GM12878 (cell line): ENCODE data around the gene C1QTNF1. TPM values are rescaled to one million over a fixed set of nuclear protein-coding genes. Genes with fewer than 3 reads are reported as not detected.

Source experiments
- BMI1 ChIP-seq: fragments of 450-650 bp; IDR thresholded peaks from 2 replicates; pipeline ENCODE4 v1.6.1; 2016; ENCODE audit warnings: mild to moderate bottlenecking, moderate library complexity, borderline replicate concordance
- CHD2 ChIP-seq: IDR thresholded peaks from 2 replicates; pipeline ENCODE4 v1.6.1; 2011; ENCODE audit warnings: low read depth, low read length, improper control_type of control experiment, borderline replicate concordance
- FOXK2 ChIP-seq: fragments of 450-650 bp; IDR thresholded peaks from 2 replicates; pipeline ENCODE4 v1.6.1; 2017; ENCODE audit warnings: mild to moderate bottlenecking, moderate library complexity
- GATAD2B ChIP-seq: fragments of 450-650 bp; conservative IDR thresholded peaks from 2 replicates; pipeline ENCODE4 v1.6.1; 2017; ENCODE audit warnings: low read depth, mild to moderate bottlenecking, moderate library complexity
- HDAC6 ChIP-seq: fragments of 200-600 bp; sonication (generic); IDR thresholded peaks from one replicate; pipeline ENCODE4 v1.8.0; 2017; ENCODE audit warnings: antibody characterized with exemption; ENCODE audit not compliant: unreplicated experiment
- IKZF1 ChIP-seq: fragments of 450-650 bp; conservative IDR thresholded peaks from 2 replicates; pipeline ENCODE4 v1.6.1; 2017; ENCODE audit warnings: antibody characterized with exemption, mild to moderate bottlenecking
- JUNB ChIP-seq: IDR thresholded peaks from 2 replicates; pipeline ENCODE4 v1.6.1; 2016; ENCODE audit warnings: antibody characterized with exemption, mild to moderate bottlenecking
- MYC ChIP-seq: IDR thresholded peaks from 2 replicates; pipeline ENCODE4 v1.6.1; 2011; ENCODE audit warnings: mild to moderate bottlenecking, low read length, moderate library complexity, inconsistent platforms; ENCODE audit not compliant: insufficient read depth, insufficient replicate concordance, insufficient read length, severe bottlenecking
- NFIC ChIP-seq: IDR thresholded peaks from 2 replicates; pipeline ENCODE4 v1.6.1; 2012; ENCODE audit warnings: low read depth, mild to moderate bottlenecking, inconsistent platforms, low read length, moderate library complexity
- POU2F2 ChIP-seq: IDR thresholded peaks from 3 replicates; pipeline ENCODE4 v1.6.1; 2011; ENCODE audit warnings: low read depth, mild to moderate bottlenecking, low read length, borderline replicate concordance
- SP1 ChIP-seq: IDR thresholded peaks from one replicate; pipeline ENCODE4 v1.6.1; 2011; ENCODE audit warnings: low read depth, low read length
- SREBF2 ChIP-seq: IDR thresholded peaks from 2 replicates; pipeline ENCODE4 v1.6.1; 2012; ENCODE audit warnings: mild to moderate bottlenecking, low read length
- polyA plus RNA-seq, 11 experiments: library from polyadenylated mRNA; depleted of rRNA in 4 of 11; unstranded in 6 of 11; stranded (reverse) in 5 of 11; fragments of >200 nt; fragmentation: Nextera tagmentation in 4 of 11; fragmentation: Illumina TruSeq in 1 of 11; extraction: Ambion mirVana in 4 of 11; extraction: Trizol in 1 of 11; gene quantifications; 1 replicate in 1 of 11; 2 replicates in 10 of 11; pipeline versions ENCODE4 v1.2.1 to v1.2.3, GENCODE V29; 2011 to 2016; ENCODE audit warnings: inconsistent platforms in 2 of 11, missing spikeins in 2 of 11, low read depth in 1 of 11
- total RNA-seq, 4 experiments: library from RNA; depleted of rRNA in 3 of 4; stranded (reverse); fragments of >200 nt in 3 of 4; fragmentation: Illumina TruSeq in 1 of 4; extraction: Trizol in 1 of 4; gene quantifications; 2 replicates each; pipeline versions ENCODE4 v1.2.1 to v1.2.3, GENCODE V29; 2013 to 2021
- TF ChIP-seq, protein P1 (sequence below): fragments of 450-650 bp; IDR thresholded peaks from 2 replicates; pipeline ENCODE4 v1.6.1; 2017; ENCODE audit warnings: mild to moderate bottlenecking, moderate library complexity
- TF ChIP-seq, protein P2 (sequence below): fragments of 450-650 bp; IDR thresholded peaks from 2 replicates; pipeline ENCODE4 v1.6.1; 2016; ENCODE audit warnings: mild to moderate bottlenecking, moderate library complexity, borderline replicate concordance
- TF ChIP-seq, protein P3 (sequence below): fragments of 450-650 bp; IDR thresholded peaks from 2 replicates; pipeline ENCODE4 v1.6.1; 2017; ENCODE audit warnings: low read depth, mild to moderate bottlenecking, moderate library complexity
- TF ChIP-seq, protein P4 (sequence below): IDR thresholded peaks from 2 replicates; pipeline ENCODE4 v1.6.1; 2012; ENCODE audit warnings: low read depth, low read length, improper control_type of control experiment

Gene C1QTNF1
- total and polyA plus RNA-seq, 10 of the 15 experiments (the other 5 are each of a cell fraction or from before 2014, with no cell fraction given) = 0.05 to 1.1 (median 0.15) TPM; not detected in 4

DNA sequence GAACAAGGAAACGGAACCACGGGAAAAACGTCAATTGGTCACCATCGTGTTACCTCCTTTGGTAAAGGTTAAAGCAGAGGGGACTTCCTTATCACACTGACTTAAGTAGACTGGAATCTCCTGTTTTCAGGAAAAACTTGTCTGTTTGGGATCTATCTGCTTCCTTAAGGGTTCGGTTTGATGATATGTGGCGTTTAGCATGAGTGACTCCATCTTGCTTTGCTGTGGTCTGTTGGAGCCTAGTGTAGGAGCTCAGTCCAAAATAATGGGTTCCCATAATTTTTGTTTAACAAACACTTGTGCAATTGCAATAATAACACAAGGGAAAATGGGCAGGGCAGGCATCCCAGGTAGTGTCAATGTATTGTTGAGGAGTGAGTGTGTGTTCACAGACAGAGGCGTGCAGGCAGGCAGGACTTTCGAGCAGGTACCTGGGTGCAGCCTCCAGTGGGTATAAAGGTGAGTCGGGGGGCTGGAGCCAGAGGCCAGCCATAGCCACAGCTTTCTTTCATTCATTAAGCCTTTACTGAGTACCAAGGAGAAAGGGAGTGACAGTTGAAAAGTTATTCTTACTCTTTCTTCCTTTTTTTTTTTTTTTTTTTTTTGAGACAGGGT lies 46.4 kb downstream of the C1QTNF1 start (continued):
- TF ChIP-seq, protein P1, sequence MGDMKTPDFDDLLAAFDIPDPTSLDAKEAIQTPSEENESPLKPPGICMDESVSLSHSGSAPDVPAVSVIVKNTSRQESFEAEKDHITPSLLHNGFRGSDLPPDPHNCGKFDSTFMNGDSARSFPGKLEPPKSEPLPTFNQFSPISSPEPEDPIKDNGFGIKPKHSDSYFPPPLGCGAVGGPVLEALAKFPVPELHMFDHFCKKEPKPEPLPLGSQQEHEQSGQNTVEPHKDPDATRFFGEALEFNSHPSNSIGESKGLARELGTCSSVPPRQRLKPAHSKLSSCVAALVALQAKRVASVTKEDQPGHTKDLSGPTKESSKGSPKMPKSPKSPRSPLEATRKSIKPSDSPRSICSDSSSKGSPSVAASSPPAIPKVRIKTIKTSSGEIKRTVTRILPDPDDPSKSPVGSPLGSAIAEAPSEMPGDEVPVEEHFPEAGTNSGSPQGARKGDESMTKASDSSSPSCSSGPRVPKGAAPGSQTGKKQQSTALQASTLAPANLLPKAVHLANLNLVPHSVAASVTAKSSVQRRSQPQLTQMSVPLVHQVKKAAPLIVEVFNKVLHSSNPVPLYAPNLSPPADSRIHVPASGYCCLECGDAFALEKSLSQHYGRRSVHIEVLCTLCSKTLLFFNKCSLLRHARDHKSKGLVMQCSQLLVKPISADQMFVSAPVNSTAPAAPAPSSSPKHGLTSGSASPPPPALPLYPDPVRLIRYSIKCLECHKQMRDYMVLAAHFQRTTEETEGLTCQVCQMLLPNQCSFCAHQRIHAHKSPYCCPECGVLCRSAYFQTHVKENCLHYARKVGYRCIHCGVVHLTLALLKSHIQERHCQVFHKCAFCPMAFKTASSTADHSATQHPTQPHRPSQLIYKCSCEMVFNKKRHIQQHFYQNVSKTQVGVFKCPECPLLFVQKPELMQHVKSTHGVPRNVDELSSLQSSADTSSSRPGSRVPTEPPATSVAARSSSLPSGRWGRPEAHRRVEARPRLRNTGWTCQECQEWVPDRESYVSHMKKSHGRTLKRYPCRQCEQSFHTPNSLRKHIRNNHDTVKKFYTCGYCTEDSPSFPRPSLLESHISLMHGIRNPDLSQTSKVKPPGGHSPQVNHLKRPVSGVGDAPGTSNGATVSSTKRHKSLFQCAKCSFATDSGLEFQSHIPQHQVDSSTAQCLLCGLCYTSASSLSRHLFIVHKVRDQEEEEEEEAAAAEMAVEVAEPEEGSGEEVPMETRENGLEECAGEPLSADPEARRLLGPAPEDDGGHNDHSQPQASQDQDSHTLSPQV = no peak
- TF ChIP-seq, protein P2, sequence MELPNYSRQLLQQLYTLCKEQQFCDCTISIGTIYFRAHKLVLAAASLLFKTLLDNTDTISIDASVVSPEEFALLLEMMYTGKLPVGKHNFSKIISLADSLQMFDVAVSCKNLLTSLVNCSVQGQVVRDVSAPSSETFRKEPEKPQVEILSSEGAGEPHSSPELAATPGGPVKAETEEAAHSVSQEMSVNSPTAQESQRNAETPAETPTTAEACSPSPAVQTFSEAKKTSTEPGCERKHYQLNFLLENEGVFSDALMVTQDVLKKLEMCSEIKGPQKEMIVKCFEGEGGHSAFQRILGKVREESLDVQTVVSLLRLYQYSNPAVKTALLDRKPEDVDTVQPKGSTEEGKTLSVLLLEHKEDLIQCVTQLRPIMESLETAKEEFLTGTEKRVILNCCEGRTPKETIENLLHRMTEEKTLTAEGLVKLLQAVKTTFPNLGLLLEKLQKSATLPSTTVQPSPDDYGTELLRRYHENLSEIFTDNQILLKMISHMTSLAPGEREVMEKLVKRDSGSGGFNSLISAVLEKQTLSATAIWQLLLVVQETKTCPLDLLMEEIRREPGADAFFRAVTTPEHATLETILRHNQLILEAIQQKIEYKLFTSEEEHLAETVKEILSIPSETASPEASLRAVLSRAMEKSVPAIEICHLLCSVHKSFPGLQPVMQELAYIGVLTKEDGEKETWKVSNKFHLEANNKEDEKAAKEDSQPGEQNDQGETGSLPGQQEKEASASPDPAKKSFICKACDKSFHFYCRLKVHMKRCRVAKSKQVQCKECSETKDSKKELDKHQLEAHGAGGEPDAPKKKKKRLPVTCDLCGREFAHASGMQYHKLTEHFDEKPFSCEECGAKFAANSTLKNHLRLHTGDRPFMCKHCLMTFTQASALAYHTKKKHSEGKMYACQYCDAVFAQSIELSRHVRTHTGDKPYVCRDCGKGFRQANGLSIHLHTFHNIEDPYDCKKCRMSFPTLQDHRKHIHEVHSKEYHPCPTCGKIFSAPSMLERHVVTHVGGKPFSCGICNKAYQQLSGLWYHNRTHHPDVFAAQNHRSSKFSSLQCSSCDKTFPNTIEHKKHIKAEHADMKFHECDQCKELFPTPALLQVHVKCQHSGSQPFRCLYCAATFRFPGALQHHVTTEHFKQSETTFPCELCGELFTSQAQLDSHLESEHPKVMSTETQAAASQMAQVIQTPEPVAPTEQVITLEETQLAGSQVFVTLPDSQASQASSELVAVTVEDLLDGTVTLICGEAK = no peak
- no peak for TF ChIP-seq CHD2
- TF ChIP-seq POU2F2 = no peak
- TF ChIP-seq JUNB = no peak
- TF ChIP-seq SREBF2 = no peak
- TF ChIP-seq IKZF1 = no peak
- no peak for TF ChIP-seq MYC
- no peak for TF ChIP-seq BMI1
- no peak for TF ChIP-seq NFIC
- no peak for TF ChIP-seq FOXK2
- TF ChIP-seq HDAC6 = no peak
- TF ChIP-seq, protein P3, sequence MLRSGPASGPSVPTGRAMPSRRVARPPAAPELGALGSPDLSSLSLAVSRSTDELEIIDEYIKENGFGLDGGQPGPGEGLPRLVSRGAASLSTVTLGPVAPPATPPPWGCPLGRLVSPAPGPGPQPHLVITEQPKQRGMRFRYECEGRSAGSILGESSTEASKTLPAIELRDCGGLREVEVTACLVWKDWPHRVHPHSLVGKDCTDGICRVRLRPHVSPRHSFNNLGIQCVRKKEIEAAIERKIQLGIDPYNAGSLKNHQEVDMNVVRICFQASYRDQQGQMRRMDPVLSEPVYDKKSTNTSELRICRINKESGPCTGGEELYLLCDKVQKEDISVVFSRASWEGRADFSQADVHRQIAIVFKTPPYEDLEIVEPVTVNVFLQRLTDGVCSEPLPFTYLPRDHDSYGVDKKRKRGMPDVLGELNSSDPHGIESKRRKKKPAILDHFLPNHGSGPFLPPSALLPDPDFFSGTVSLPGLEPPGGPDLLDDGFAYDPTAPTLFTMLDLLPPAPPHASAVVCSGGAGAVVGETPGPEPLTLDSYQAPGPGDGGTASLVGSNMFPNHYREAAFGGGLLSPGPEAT = no peak
- TF ChIP-seq GATAD2B = no peak
- TF ChIP-seq, protein P4, sequence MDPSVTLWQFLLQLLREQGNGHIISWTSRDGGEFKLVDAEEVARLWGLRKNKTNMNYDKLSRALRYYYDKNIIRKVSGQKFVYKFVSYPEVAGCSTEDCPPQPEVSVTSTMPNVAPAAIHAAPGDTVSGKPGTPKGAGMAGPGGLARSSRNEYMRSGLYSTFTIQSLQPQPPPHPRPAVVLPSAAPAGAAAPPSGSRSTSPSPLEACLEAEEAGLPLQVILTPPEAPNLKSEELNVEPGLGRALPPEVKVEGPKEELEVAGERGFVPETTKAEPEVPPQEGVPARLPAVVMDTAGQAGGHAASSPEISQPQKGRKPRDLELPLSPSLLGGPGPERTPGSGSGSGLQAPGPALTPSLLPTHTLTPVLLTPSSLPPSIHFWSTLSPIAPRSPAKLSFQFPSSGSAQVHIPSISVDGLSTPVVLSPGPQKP = no peak
- TF ChIP-seq SP1 = no peak
